T-cell (primary cell): ENCODE results near the gene BMI1. TPM values are rescaled to one million over a fixed set of nuclear protein-coding genes. Genes with fewer than 3 reads are reported as not detected.

Experiments used
- ATAC-seq, 4 experiments: fragments of 200-7000 bp in 3 of 4; fragments of 150-1000 bp in 1 of 4; cut with Tn5 transposase; replicated peaks in 1 of 4; 1 replicate in 3 of 4; 2 replicates in 1 of 4; pipeline ENCODE4 v1.10.0; 2021; ENCODE audit warnings: moderate library complexity in 3 of 4, mild to moderate bottlenecking in 2 of 4, moderate number of reproducible peaks in 1 of 4
- CTCF ChIA-PET, 2 donors: fragments of 300-600 bp; sonication (Branson Sonifier 250); formaldehyde crosslinking; loops; one replicate each; lab custom pipeline; 2022; ENCODE audit warnings: antibody characterized with exemption in 2 of 2; lab: Charles Lee
- POLR2A ChIA-PET, 2 donors: fragments of 300-600 bp; sonication (Branson Sonifier 250); formaldehyde crosslinking; loops; one replicate each; lab custom pipeline; 2022; ENCODE audit warnings: antibody characterized with exemption in 2 of 2; lab: Charles Lee
- DNase-seq, 35 experiments: peaks; one replicate each; pipeline versions ENCODE4 v3.0.0 to v3.0.0-alpha.2; 2013 to 2023
- H3K27ac ChIP-seq: one replicate; pipeline ENCODE4 v1.5.1; 2013; ENCODE audit warnings: low read length
- H3K27me3 ChIP-seq, 2 experiments: replicated peaks in 1 of 2; 1 replicate in 1 of 2; 2 replicates in 1 of 2; pipeline versions ENCODE4 v1.6.1 to v1.7.0; 2013; ENCODE audit warnings: low read length in 1 of 2, mixed read lengths in 1 of 2; ENCODE audit not compliant: control insufficient read depth in 2 of 2, insufficient read depth in 2 of 2; ENCODE audit errors: extremely low read depth in 1 of 2
- H3K36me3 ChIP-seq, 2 donors: 1 replicate in 1 of 2; 2 replicates in 1 of 2; pipeline versions ENCODE4 v1.6.1 to v1.7.0; 2013; ENCODE audit warnings: low read length in 1 of 2; ENCODE audit not compliant: control insufficient read depth in 2 of 2, insufficient read depth in 1 of 2; ENCODE audit errors: extremely low read depth in 1 of 2
- H3K4me1 ChIP-seq, 2 experiments: 1 replicate in 1 of 2; 2 replicates in 1 of 2; pipeline versions ENCODE4 v1.6.1 to v1.7.0; 2013; ENCODE audit warnings: low read length in 2 of 2, mixed read lengths in 1 of 2; ENCODE audit not compliant: insufficient read depth in 2 of 2, control insufficient read depth in 1 of 2; ENCODE audit errors: extremely low read depth in 1 of 2
- H3K4me3 ChIP-seq, 2 donors: 1 replicate in 1 of 2; 2 replicates in 1 of 2; pipeline versions ENCODE4 v1.5.1 to v1.7.0; 2013; ENCODE audit warnings: mild to moderate bottlenecking in 2 of 2, low read length in 1 of 2, moderate library complexity in 1 of 2; ENCODE audit not compliant: control insufficient read depth in 1 of 2; ENCODE audit errors: extremely low read depth in 1 of 2
- H3K9me3 ChIP-seq: 2 replicates; pipeline ENCODE4 v1.7.0; 2013
- H3K27ac Mint-ChIP-seq, 2 donors: one replicate each; pipeline ENCODE4 v1.8.0; 2020 to 2021; ENCODE audit warnings: mild to moderate bottlenecking in 2 of 2, mixed read lengths in 2 of 2
- H3K27me3 Mint-ChIP-seq, 2 donors: one replicate each; pipeline ENCODE4 v1.8.0; 2021 to 2022; ENCODE audit warnings: mixed read lengths in 2 of 2
- H3K36me3 Mint-ChIP-seq: one replicate; pipeline ENCODE4 v1.8.0; 2021; ENCODE audit warnings: mixed read lengths
- H3K4me1 Mint-ChIP-seq, 3 donors: one replicate each; pipeline ENCODE4 v1.8.0; 2020 to 2022; ENCODE audit warnings: mixed read lengths in 3 of 3, mild to moderate bottlenecking in 1 of 3
- H3K4me3 Mint-ChIP-seq, 3 donors: one replicate each; pipeline ENCODE4 v1.8.0; 2020 to 2022; ENCODE audit warnings: mild to moderate bottlenecking in 3 of 3, mixed read lengths in 3 of 3, moderate library complexity in 3 of 3
- H3K9me3 Mint-ChIP-seq, 3 donors: one replicate each; pipeline ENCODE4 v1.8.0; 2020 to 2022; ENCODE audit warnings: mixed read lengths in 3 of 3
- WGBS: methylation state at CpG from one replicate; pipeline ENCODE4 v1.1.5; 2013; ENCODE audit warnings: missing lambda C conversion rate; ENCODE audit not compliant: insufficient coverage; 5-methylcytosine and 5-hydroxymethylcytosine counted together
- total RNA-seq, 35 experiments: library from RNA in 6 of 35; stranded (reverse) in 6 of 35; fragments of 120-200 nt in 1 of 35; gene quantifications; one replicate each; pipeline versions ENCODE4 v1.2.1 to v1.2.4 and lab custom pipeline; 2013 to 2026

BMI1 gene
- total RNA-seq, 5 donors from 2014 or later (not counting 1 experiment from before 2014, with no cell fraction given): 48.9 to 69.2 (median 63.6) TPM

DNA sequence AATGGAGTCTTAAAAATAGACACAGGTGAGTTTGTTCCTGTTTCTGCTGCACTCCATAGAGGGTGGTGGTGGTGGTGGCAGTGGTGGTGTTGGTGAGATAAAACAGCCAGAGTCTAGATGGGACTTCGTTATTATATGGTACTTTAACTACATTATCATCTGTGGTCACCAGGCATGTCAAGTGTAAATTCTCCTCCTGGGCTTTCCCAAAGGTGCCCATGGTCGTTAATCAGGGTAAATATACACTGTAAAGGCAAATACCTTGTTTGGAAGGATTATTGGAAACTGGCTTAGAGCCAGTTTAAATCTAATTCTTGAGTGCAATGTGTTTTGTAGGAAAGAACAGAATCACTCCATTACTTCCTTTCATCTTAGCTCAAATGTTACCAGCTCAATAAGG, 26.2 kb upstream of the BMI1 start:
- Mint-ChIP-seq H3K9me3 (peaks cover 0 to 5% (median 0%) of the 10 kb centered on the region in 3 donors), H3K36me3 (no peaks in the 10 kb centered on the region), H3K4me1 (no peaks in the 10 kb centered on the region), H3K27ac (no peak overlapping the region), H3K27me3 (peaks cover 12 to 17% of the 10 kb centered on the region in 2 donors), H3K4me3 (no peak overlapping the region)
- Histone ChIP-seq H3K4me1 (no peaks in the 10 kb centered on the region), H3K4me3 (no peak overlapping the region), H3K27me3 (peaks cover 0 to 4% of the 10 kb centered on the region in 2 experiments), H3K36me3 (no peaks in the 10 kb centered on the region), H3K27ac (no peak overlapping the region), H3K9me3 (no peaks in the 10 kb centered on the region)
- WGBS: no CpG with 5 or more reads among the region's 2 CpGs
- CTCF ChIA-PET: no interaction called here
- no peak for ATAC-seq
- POLR2A ChIA-PET: interaction anchor here in 1 of 2 donors (0.6 kb wide), 1 partner anchor 13 kb away, joined by 3 read pairs; no protein-coding TSS in a partner anchor
- DNase-seq: no peak

DNA sequence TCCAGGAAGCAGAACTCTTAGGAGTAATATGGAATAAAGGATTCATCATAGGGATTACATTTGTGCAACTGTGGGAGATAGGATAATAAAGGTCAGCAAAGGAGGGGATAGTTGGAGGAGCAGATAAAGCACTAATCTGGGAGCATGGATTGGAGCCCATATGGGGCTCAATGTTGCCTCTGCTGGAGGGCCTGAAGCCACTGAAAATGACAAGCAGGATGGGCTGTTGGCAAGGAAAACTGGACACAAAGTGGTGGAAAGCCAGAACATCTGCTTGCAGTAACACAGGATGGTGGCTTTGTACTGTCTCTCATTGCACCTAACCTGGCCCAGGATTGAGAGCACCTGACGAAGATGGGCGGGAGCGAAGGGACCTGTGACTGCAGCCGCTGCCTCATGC, 19.7 kb upstream of the BMI1 start:
- Histone ChIP-seq H3K27me3 (peaks cover 0 to 5% of the 10 kb centered on the region in 2 experiments), H3K36me3 (no peaks in the 10 kb centered on the region), H3K9me3 (no peaks in the 10 kb centered on the region), H3K27ac (no peak overlapping the region), H3K4me1 (no peaks in the 10 kb centered on the region), H3K4me3 (no peak overlapping the region)
- ATAC-seq: no peak
- H3K4me3 Mint-ChIP-seq: no peak overlapping the region
- ChIA-PET CTCF (no interaction called here), POLR2A (no interaction called here)
- WGBS: 99% methylated on average over 4 of the region's 4 CpGs
- H3K4me1 Mint-ChIP-seq: no peaks in the 10 kb centered on the region
- H3K9me3 Mint-ChIP-seq: no peaks in the 10 kb centered on the region
- no peak for DNase-seq
- no peak overlapping the region for H3K27ac Mint-ChIP-seq
- H3K27me3 Mint-ChIP-seq: peaks cover 14 to 20% of the 10 kb centered on the region in 2 donors
- no peaks in the 10 kb centered on the region for H3K36me3 Mint-ChIP-seq

DNA sequence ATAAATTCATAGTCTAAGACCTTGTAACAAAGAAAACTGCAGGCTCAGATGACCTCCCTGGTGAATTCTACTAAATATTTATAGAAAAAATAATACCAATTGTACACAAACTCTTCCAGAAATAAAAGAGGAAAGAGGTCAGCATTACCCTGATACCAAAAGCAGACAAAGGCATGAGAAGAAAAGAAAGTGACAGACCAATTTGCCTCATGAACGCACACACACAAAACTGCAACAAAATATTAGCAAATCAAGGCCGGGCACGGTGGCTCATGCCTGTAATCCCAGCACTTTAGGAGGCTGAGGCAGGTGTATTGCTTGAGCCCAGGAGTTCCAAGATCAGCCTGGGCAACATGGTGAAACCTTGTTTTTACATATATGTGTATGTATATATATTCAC, 17.4 kb upstream of the BMI1 start:
- ATAC-seq: no peak
- no peak overlapping the region for H3K4me3 ChIP-seq
- POLR2A ChIA-PET: no interaction called here
- no peaks in the 10 kb centered on the region for H3K36me3 ChIP-seq
- H3K4me1 ChIP-seq: no peaks in the 10 kb centered on the region
- H3K36me3 Mint-ChIP-seq: no peaks in the 10 kb centered on the region
- H3K27ac Mint-ChIP-seq: no peak overlapping the region
- H3K27me3 Mint-ChIP-seq: peaks cover 7 to 8% of the 10 kb centered on the region in 2 donors
- CTCF ChIA-PET: no interaction called here
- H3K9me3 Mint-ChIP-seq: no peaks in the 10 kb centered on the region
- no peak overlapping the region for H3K4me3 Mint-ChIP-seq
- H3K27ac ChIP-seq: no peak overlapping the region
- DNase-seq: no peak
- H3K4me1 Mint-ChIP-seq: no peaks in the 10 kb centered on the region
- WGBS: no CpG with 5 or more reads among the region's 3 CpGs
- H3K27me3 ChIP-seq: peaks cover 0 to 5% of the 10 kb centered on the region in 2 experiments
- H3K9me3 ChIP-seq: no peaks in the 10 kb centered on the region

DNA sequence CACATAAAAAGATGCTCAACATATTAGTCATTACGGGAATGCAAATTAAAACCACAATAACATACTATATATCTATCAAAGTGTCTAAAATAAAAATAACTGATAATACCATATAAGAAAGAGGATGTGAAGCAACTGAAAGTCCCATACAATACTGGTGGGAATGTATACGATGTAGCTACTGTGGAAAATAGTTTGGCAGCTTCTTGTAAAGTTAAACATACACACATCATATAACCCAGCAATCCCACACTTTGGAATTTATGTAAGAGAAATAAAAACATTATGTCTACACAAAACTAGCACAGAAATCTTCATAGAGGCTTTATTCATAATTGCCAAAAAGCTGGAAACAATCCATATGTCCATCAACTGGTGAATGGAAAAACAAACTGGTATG, 15.2 kb upstream of the BMI1 start:
- no peak for ATAC-seq
- Mint-ChIP-seq H3K36me3 (no peaks in the 10 kb centered on the region), H3K4me1 (no peaks in the 10 kb centered on the region), H3K27ac (no peak overlapping the region), H3K27me3 (peaks cover 4 to 8% of the 10 kb centered on the region in 2 donors), H3K4me3 (no peak overlapping the region), H3K9me3 (no peaks in the 10 kb centered on the region)
- H3K4me1 ChIP-seq: no peaks in the 10 kb centered on the region
- DNase-seq: no peak
- no peak overlapping the region for H3K27ac ChIP-seq
- no peak overlapping the region for H3K4me3 ChIP-seq
- no peaks in the 10 kb centered on the region for H3K9me3 ChIP-seq
- no CpG with 5 or more reads among the region's 2 CpGs for WGBS
- POLR2A ChIA-PET: interaction anchor here in 1 of 2 donors (0.6 kb wide), 1 partner anchor 306 kb away, joined by 4 read pairs; no protein-coding TSS in a partner anchor
- no peaks in the 10 kb centered on the region for H3K36me3 ChIP-seq
- CTCF ChIA-PET: interaction anchor here in 1 of 2 donors (0.7 kb wide), 1 partner anchor 10 kb away, joined by 3 read pairs; no protein-coding TSS in a partner anchor
- peaks cover 0 to 5% of the 10 kb centered on the region in 2 experiments for H3K27me3 ChIP-seq

DNA sequence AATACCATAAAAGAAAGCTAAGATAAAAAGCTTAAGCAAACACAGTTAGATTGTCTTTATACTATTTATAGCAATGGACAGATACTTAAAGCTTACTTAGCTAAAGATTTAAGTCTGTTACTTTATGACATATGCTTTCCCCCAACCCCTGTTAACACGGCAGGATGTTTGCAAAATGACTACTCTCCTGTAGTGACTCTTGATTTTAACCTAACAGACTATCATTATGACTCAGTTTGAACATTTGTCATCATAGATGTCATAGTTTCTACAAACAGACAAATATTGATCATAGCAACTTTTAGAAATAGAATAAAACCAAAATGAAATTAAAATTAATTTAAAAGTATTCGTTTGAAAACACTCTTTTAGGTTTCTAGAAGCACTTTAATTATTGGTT, 12.5 kb upstream of the BMI1 start:
- DNase-seq (no peak), ATAC-seq (no peak)
- Histone ChIP-seq H3K27ac (no peak overlapping the region), H3K27me3 (peaks cover 0 to 3% of the 10 kb centered on the region in 2 experiments), H3K9me3 (no peaks in the 10 kb centered on the region), H3K4me3 (no peak overlapping the region), H3K4me1 (no peaks in the 10 kb centered on the region), H3K36me3 (no peaks in the 10 kb centered on the region)
- POLR2A ChIA-PET: interaction anchor here (0.6 to 0.7 kb wide), 4 partner anchors 13 to 939 kb away, joined by 3 to 5 read pairs (median 3); no protein-coding TSS in a partner anchor
- Mint-ChIP-seq H3K27me3 (peaks cover 0 to 10% of the 10 kb centered on the region in 2 donors), H3K36me3 (no peaks in the 10 kb centered on the region), H3K9me3 (no peaks in the 10 kb centered on the region), H3K4me3 (no peak overlapping the region), H3K4me1 (no peaks in the 10 kb centered on the region), H3K27ac (no peak overlapping the region)
- CTCF ChIA-PET: interaction anchor here in 1 of 2 donors (0.6 kb wide), 1 partner anchor 12 kb away, joined by 4 read pairs; no protein-coding TSS in a partner anchor
- WGBS: no CpG with 5 or more reads among the region's 2 CpGs

DNA sequence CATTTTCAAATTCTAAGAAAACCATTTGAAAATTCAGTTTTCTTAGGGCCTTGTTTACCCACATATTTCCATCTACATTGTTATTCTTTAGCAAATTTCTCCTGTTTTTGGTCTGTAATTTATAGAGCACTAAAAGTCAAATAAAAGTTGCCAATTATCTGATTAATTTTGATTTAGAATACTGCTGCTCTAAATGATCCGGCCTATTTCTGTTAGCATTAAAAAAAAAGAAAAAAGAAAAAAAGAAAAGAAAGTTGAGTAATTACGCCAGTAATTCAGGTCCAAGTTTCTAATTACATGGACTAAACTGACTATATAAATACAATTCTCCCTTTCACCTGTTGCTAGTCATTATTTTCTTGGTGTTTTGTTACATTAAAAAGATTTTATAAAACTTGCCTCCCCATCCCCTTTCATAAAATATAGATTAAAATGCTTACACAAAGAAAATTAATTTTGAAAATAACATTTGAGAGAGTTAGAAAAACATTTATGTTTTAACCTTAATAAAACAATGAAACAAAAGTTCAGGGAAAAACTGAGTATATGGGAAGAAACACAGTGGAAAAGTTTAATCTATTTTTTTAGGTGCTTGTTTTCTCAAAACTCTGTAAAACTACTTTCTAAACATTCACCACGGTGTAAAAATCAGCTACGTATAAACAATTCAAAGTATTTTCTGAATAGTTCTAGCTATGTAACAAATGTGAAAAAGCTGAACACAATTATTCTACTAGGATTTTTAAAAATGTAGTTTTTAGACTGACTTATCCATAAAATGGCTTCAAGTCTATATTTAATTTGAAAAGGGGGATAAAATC, 11.5 kb upstream of the BMI1 start:
- Histone ChIP-seq H3K27ac (no peak overlapping the region), H3K27me3 (peaks cover 0 to 3% of the 10 kb centered on the region in 2 experiments), H3K36me3 (no peaks in the 10 kb centered on the region), H3K9me3 (no peaks in the 10 kb centered on the region), H3K4me3 (no peak overlapping the region), H3K4me1 (no peaks in the 10 kb centered on the region)
- Mint-ChIP-seq H3K27ac (no peak overlapping the region), H3K9me3 (no peaks in the 10 kb centered on the region), H3K36me3 (no peaks in the 10 kb centered on the region), H3K4me1 (no peaks in the 10 kb centered on the region), H3K27me3 (peaks cover 0 to 10% of the 10 kb centered on the region in 2 donors), H3K4me3 (no peak overlapping the region)
- ATAC-seq (no peak), DNase-seq (no peak)
- POLR2A ChIA-PET: no interaction called here
- no CpG with 5 or more reads among the region's 4 CpGs for WGBS
- CTCF ChIA-PET: interaction anchor here in 1 of 2 donors (0.7 kb wide), 1 partner anchor 287 kb away, joined by 3 read pairs; no protein-coding TSS in a partner anchor
